NCI-H1436 (cell line): Measurements from ENCODE around the gene NOL4L.
A peak's percentile ranks its signal among the peaks of the same experiment; 100 is the strongest.

ENCODE experiments used
- DNase-seq: peaks from one replicate; lab custom pipeline; 2025; lab: John Stamatoyannopoulos, UW

Gene NOL4L

GRCh38 chr20:32576560-32576959 lies 8.6 kb downstream of the NOL4L start:
- DNase-seq = no peak

- DNase-seq = no peak
These were observed 9.3 kb downstream of the NOL4L start for GRCh38 chr20:32575805-32576204.

GRCh38 chr20:32575227-32575581 lies 9.9 kb downstream of the NOL4L start:
- DNase-seq = no peak

- DNase-seq = no peak
These were observed 10.6 kb downstream of the NOL4L start for GRCh38 chr20:32574296-32575226.

- no peak for DNase-seq
These were observed 11.8 kb downstream of the NOL4L start for GRCh38 chr20:32573167-32573851.

GRCh38 chr20:32572271-32572968 lies 12.7 kb downstream of the NOL4L start:
- DNase-seq = no peak

GRCh38 chr20:32571566-32571965 lies 13.6 kb downstream of the NOL4L start:
- no peak for DNase-seq

GRCh38 chr20:32570401-32571190 lies 14.5 kb downstream of the NOL4L start:
- DNase-seq = no peak

GRCh38 chr20:32569380-32570305 lies 15.5 kb downstream of the NOL4L start:
- DNase-seq = no peak

- DNase-seq = no peak
These were observed 16.1 kb downstream of the NOL4L start for GRCh38 chr20:32569018-32569379.

- DNase-seq = no peak
These were observed 17.6 kb downstream of the NOL4L start for GRCh38 chr20:32567384-32568178.

- no peak for DNase-seq
These were observed 18.5 kb downstream of the NOL4L start for GRCh38 chr20:32566379-32567374.

- DNase-seq = no peak
These were observed 19.4 kb downstream of the NOL4L start for GRCh38 chr20:32565735-32566032.

GRCh38 chr20:32564921-32565734 lies 20.0 kb downstream of the NOL4L start:
- no peak for DNase-seq

- DNase-seq = no peak
These were observed 20.7 kb downstream of the NOL4L start for GRCh38 chr20:32564440-32564839.

GRCh38 chr20:32563311-32564272 lies 21.5 kb downstream of the NOL4L start:
- peak; percentile 24 for DNase-seq

- no peak for DNase-seq
These were observed 22.6 kb downstream of the NOL4L start for GRCh38 chr20:32562495-32562911.
